Peyer's patch (tissue), 4 donors: ENCODE data around the gene TRAPPC6A.

Experiments
- POLR2A ChIP-seq, 2 donors: fragments of 450-650 bp; IDR thresholded peaks; one replicate each; pipeline ENCODE4 v1.5.1; 2017; ENCODE audit warnings: antibody characterized with exemption in 2 of 2, mild to moderate bottlenecking in 2 of 2, moderate library complexity in 2 of 2
- TF ChIP-seq, protein P1 (sequence below), 6 experiments: fragments of 450-650 bp in 4 of 6; fragments of 200-600 bp in 2 of 6; sonication (generic) in 1 of 6; IDR thresholded peaks; one replicate each; pipeline ENCODE4 v1.5.1; 2017 to 2019; ENCODE audit warnings: antibody characterized with exemption in 6 of 6, mild to moderate bottlenecking in 3 of 6, moderate library complexity in 1 of 6

DNA sequence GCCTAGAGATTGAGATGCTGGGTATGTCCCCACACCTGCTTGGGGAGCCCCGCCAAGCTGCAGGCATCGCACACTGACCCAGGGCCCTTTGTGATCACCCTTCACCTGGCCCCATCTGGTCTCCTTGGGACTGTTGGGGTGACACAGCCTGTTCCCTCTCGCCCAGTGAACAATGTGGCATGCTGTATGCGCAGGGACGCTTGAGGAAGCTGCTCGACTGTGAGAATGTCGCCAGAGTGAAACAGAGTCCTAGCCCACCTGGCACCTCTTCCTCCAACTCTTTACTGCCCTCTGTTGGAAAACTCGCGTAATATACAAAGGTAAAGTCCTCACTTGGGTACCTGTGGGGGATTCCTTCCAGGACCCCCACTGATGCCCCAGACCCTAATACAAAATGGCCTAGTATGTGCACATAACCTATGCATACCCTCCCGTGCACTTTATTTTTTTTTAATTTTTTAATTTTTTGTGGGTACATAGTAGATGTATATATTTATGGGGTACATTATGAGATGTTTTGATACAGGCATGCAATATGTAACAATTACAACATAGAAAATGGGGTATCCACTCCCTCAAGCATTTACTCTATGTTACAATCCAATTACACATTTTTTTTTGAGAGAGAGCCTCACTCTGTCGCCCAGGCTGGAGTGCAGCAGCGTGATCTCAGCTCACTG, 9.5 kb upstream of the TRAPPC6A start:
- TF ChIP-seq, protein P1, sequence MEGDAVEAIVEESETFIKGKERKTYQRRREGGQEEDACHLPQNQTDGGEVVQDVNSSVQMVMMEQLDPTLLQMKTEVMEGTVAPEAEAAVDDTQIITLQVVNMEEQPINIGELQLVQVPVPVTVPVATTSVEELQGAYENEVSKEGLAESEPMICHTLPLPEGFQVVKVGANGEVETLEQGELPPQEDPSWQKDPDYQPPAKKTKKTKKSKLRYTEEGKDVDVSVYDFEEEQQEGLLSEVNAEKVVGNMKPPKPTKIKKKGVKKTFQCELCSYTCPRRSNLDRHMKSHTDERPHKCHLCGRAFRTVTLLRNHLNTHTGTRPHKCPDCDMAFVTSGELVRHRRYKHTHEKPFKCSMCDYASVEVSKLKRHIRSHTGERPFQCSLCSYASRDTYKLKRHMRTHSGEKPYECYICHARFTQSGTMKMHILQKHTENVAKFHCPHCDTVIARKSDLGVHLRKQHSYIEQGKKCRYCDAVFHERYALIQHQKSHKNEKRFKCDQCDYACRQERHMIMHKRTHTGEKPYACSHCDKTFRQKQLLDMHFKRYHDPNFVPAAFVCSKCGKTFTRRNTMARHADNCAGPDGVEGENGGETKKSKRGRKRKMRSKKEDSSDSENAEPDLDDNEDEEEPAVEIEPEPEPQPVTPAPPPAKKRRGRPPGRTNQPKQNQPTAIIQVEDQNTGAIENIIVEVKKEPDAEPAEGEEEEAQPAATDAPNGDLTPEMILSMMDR (IDR thresholded peaks at IDR 0.05), result peak; percentile 38 to 64 (median 50)
- TF ChIP-seq POLR2A (IDR thresholded peaks at IDR 0.05), result no peak
